Right hindlimb (tissue), 1 donor: Measurements from ENCODE around the gene MBD2.
"Not testable (repeated sequence)": the region's sequence is repeated elsewhere in the genome, so short reads cannot be mapped to it uniquely, and the experiment has no call there.

Experiments
- DNase-seq: peaks from one replicate; pipeline ENCODE4 v3.0.0-alpha.2; 2018

The MBD2 gene

DNA sequence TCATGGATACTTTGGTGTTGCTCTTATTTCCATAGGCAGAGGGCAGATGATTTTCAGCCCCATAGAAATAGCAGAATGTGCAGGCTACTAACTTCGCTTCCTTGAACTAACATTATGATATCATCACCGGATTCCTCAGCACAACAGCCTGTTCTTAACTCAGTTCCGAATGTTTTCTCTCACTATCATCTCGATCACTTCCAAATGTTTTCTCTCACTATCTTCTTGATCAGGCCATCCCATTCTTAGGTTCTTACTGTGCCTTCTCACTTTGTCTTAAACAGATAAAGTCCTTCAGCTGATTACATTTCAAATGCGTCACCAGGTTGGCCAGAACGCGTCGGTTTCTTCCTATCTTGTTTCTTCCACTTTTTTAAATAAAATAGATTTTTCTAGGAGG, 11.4 kb upstream of the MBD2 start:
- no peak for DNase-seq

- no peak for DNase-seq
Observed at GRCh38 chr18:54233747-54234146, 9.3 kb upstream of the MBD2 start.

DNA sequence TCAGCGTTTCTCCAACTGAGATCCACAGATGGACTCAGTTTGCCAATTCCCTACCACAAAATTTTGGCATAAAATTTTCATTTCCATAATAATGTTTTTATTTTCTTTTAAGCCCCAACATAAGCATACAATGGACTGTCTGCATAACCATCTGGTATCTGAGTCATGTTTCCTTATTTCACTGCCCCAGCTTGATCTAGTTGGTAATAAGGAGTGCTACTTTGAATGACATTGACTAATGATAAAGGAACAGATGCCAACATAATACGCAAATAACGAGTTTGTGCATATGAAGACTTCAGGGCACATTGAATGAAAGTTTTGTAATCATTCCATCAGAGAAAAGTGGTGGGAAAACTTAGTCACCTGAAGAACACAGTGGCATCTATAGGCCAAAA, 8.8 kb upstream of the MBD2 start:
- no peak for DNase-seq

DNA sequence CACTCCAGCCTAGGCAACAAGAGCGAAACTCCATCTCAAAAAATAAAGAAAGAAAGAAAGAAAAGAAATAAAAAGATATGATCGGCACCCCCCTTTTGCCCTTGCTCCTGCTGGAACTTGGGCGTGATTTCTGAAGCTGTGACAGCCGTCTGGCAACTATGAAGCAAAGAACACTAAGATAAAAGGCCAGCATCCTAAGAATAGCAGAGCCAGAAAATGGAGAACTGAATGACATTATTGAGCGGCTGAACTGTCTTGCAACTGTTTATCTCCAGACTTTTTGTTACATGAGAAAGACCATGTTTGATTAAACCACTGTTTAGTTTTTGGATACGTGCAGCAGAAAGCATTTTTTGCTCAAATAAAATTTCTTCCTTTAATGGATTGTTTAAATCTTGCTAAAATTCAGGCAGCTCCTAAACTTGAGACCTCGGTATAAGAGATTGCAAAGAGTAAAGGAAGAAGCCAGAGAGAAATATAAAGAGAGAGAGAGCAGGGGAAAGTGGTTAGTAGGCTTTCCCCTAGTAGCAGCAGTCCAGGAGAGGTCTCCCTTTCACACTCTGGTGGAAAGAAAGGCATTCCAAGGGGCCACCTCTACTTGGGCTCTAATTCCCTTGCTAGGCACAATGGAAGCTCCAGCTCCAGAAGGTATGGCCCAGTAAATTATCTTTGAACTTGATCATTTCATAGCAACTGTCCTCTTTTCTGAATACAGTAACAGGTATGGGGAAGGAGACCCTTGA, 8.2 kb upstream of the MBD2 start:
- no peak for DNase-seq

- no peak for DNase-seq
Observed at GRCh38 chr18:54229421-54230059, 5.1 kb upstream of the MBD2 start.

GRCh38 chr18:54228364-54228763, 3.9 kb upstream of the MBD2 start:
- DNase-seq, result no peak

DNA sequence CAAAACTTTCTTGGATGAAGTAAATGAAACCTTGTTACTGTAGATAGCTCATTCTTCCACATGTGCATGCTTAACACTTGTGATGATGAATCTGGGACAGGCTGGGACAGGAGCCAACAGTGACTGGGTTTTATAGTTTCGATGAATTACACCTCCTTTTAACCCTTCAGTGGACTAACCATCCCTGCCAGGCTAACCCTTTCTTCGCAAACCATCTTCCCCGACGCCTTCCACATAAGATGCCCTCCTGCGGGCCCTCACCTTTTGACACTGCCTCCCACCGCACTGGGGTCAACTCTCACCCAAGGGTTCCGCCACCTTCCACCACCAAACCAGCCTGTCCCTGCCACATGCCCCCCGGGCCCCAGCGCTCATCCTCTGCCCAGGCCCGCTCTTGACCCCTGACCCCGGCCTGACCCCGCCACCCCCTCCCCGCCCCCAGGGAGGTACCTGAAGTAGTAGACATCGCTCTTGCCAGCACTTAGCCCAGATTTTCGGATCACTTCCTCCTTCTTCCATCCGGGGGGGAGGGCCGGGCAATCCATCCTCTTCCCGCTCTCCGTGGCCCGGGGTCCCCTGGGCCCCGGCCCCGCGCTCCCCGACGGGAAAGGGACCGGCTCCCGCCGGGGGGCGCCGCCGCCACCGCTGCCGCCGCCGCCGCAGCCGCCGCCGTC, 764 bp downstream of the MBD2 start:
- DNase-seq, result peak; percentile 82

- DNase-seq, result no peak
Observed at GRCh38 chr18:54222922-54223567, 1.4 kb downstream of the MBD2 start.

GRCh38 chr18:54220406-54220805, 4.1 kb downstream of the MBD2 start:
- no peak for DNase-seq

DNA sequence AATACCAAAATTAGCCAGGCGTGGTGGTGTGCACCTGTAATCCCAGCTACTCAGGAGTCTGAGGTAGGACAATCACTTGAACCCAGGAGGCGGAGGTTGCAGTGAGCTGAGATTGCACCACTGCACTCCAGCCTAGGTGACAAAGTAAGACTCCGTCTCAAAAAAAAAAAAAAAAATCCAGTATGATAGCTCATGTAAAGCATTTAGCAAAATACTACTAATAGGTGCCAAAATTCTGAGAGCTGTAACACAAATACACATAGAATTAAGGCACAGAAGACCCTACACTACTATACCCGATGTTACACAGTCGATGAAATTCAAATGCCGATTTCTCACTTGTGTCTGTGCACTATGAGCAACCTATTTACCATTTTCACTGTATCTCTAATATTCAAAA, 5.7 kb downstream of the MBD2 start:
- not testable (repeated sequence) for DNase-seq

DNA sequence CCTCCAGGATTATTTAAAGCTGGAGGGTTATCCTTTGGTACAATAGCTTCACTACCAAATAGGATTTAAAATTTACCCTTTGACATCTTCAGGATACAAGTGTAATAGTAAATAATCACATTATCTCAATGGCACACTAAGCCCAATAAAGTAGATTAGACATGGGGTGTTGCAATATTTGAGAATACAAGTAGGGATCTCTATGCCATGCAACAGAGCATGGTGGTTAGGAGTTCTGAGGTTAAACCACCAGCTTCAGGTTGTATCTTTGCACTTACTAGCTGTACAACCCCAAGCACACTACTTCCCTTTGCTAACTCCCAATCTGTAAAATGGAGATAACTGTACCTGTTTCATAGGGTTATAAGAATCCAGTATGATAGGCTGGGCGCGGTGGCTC, 6.2 kb downstream of the MBD2 start:
- DNase-seq, result no peak

DNA sequence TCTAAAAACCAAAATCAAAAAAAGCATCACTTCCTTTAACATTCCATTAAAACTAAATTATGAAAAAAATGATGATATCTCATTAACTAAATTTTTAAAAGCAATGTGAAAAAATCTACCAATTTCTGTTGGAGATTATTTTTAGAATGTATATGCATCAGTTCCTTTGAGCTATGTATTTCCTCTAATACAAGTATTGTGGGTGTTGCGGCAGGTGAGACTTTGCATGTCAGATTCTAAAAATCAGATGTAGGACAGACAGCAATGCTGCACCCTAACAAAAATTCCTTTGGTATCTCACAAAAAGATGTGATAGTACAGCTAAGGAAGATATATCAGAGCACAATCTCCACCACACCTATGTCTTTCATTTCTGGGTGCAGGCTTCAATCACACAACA, 6.8 kb downstream of the MBD2 start:
- no peak for DNase-seq

- no peak for DNase-seq
Observed at GRCh38 chr18:54215069-54215468, 9.4 kb downstream of the MBD2 start.

DNA sequence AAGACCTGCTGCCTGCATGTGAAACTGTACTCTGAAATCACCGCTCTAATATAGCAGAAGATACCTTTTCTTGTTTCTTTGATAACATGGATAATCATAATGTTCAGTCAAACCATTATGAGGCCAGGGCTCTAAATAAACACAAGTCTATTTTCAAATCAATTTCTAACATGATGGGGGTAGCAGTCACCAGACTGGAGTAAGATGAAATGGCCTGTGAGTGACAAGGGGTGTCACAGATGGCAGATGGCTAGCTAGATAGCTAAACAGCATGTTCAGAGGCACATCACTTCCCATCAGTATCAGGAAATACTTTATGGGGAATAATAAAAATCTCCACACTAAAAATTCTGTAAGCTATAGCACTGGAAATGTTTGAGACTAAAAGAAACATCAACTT, 14.0 kb downstream of the MBD2 start:
- no peak for DNase-seq

DNA sequence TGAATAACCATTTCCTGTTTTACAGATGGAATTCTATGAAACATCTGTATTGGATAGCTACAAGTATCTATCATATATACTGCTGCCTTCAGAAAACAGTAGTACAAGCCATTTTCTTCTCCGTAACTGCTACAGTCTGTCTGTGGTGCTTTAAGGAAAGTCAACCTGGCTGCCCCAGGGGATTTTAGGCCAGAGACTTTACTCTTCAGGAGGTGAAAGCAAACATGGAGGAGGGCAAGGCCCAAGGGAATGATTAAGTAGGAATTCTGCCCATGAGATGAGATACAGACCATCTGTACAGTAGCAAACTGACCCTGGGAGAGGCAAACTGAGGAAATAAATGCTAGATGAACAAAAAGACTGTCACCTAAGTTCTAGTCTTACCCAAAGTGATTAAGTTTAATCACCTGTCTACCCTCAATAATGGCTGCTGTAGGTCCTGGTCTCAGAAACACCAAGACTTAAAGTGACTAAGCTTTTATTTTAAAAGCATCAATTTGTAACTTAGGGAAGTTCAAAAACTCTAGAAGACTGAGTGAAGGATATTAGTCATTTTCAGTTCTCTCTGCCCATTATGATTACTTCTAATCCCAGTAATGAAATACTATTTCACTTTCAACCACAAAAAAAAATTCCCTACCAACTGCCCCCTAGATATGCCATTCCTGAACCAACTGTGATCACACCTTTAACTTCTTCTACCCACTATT, 14.8 kb downstream of the MBD2 start:
- no peak for DNase-seq

GRCh38 chr18:54206447-54206846, 18.0 kb downstream of the MBD2 start:
- no peak for DNase-seq

DNA sequence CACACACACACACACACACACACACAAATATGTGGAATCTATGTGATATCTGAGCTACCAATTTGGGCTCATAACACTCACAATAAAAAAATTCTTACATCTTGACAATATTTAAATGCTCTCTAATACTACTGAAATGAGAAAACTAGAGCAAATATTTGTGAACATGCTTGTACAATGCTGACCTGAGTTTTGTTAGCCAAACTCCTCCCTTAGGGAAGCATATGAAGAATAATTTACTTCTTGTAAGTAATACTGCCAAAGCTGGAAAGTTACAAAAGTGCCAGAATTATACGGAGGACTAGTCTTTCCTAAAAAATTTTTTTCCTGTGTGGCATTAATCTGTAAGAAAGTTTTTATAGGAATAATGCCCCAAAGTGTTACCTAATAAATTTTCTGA, 18.5 kb downstream of the MBD2 start:
- no peak for DNase-seq

DNA sequence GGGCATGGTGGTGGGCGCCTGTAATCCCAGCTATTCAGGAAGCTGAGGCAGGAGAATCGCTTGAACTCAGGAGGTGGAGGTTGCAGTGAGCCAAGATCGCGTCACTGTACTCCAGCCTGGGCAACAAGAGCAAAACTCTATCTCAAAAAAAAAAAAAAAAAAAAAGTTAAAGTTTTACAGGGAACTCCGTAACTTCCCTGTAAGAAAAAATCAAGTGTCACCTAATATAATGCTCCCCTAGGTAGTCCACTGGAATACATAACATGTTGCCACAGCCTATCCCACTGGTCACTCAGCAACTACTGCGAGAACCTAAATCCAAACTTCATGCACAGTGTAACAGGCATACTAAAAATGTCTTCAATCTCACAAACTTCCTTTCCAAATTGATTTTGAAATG, 19.0 kb downstream of the MBD2 start:
- DNase-seq, result not testable (repeated sequence)

DNA sequence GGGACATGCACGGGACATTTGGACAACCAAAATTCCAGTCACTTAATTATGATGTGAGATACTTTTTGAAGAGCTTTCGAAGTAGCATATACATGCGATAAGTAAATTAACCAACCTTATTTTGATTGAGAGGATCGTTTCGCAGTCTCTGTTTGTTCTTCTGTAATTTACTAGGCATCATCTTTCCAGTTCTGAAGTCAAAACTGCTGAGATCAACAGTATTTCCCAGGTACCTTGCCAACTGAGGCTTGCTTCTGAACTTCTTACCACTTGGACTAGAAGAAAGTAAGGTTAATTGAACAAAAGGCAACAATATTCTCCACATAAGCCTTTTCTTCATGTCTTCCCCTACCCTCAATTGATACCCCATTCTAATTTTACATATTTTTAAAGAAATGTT, 19.6 kb downstream of the MBD2 start:
- no peak for DNase-seq

- no peak for DNase-seq
Observed at GRCh38 chr18:54203914-54204313, 20.6 kb downstream of the MBD2 start.

DNA sequence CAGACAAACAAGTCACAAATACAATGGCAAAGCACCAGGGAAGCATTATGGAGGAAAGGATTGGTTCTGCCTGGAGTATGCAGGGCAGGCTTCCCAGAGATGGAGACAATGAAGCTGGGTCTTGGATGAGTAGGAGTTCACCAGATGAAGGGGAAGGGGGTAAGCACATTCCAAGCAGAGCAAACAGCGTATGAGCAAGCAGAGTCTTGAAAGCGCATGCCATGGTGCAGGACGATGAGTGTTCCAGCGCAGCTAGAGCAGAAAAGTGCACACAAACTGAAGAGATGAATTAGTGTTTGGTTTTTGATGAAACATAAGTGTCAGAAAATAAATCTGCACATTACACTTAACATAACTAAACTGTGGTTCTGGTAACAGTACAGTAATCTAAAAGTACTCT, 21.6 kb downstream of the MBD2 start:
- DNase-seq, result no peak

DNA sequence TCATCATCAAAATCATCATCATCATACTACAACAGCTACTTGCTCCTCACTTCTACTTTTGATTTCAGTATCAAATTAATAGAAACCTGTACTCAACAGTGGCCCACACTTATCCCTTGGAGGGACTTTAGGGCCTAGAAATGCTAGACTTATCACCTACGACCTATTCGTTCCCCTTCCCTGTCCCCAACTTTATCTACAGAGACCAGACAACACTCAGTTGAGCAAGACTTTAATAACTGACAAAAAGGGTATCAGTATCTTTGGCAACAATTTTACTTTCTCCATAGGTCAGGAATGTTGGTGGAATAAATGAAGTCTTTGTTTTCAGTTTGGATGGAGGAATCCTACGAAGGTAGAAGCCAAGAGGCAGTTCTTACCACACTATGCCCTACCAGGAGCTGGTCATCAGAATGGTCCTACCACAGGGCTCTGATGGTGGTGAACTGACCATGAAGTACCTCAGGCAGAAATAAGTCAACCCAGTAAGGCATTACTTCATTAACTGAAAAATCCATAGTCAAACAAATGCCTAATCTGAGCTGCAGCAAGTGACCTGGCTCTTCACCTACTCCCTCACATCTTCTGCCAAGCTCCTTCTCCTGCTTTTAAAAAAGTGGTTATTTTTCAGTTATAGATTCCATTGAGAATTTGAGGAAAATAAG, 26.6 kb downstream of the MBD2 start:
- DNase-seq, result no peak

- no peak for DNase-seq
Observed at GRCh38 chr18:54193786-54194185, 30.7 kb downstream of the MBD2 start.
